Loucy (cell line): ENCODE measurements around the gene NDRG2.
"Not testable (repeated sequence)": the region's sequence is repeated elsewhere in the genome, so short reads cannot be mapped to it uniquely, and the experiment has no call there.

Experiments used
- H2AFZ ChIP-seq: fragments of 200-600 bp; sonication (generic); 2 replicates; pipeline ENCODE4 v1.6.0; 2016; ENCODE audit warnings: antibody characterized with exemption, mild to moderate bottlenecking, low read length, moderate library complexity
- H3F3A ChIP-seq: fragments of 200-600 bp; 2 replicates; pipeline ENCODE4 v1.6.0; 2016; ENCODE audit warnings: antibody characterized with exemption, low read depth, mild to moderate bottlenecking
- H3K27me3 ChIP-seq: fragments of 200-600 bp; sonication (generic); 2 replicates; pipeline ENCODE4 v1.6.1; 2014; ENCODE audit warnings: low read length, mild to moderate bottlenecking; ENCODE audit not compliant: insufficient read depth, poor library complexity, severe bottlenecking
- H3K36me3 ChIP-seq: fragments of 200-600 bp; sonication (generic); 2 replicates; pipeline ENCODE4 v1.6.1; 2016; ENCODE audit warnings: low read length; ENCODE audit not compliant: insufficient read depth
- H3K4me1 ChIP-seq: fragments of 200-600 bp; sonication (generic); 2 replicates; pipeline ENCODE4 v1.5.1; 2014; ENCODE audit warnings: low read length, mild to moderate bottlenecking; ENCODE audit not compliant: insufficient read depth, poor library complexity, severe bottlenecking
- H3K4me2 ChIP-seq: fragments of 200-600 bp; sonication (generic); 2 replicates; pipeline ENCODE4 v1.6.0; 2014; ENCODE audit warnings: antibody characterized with exemption, low read length, low read depth, mild to moderate bottlenecking; ENCODE audit not compliant: poor library complexity, severe bottlenecking
- H3K4me3 ChIP-seq: fragments of 200-600 bp; sonication (generic); 2 replicates; pipeline ENCODE4 v1.5.1; 2014; ENCODE audit warnings: low read length, mild to moderate bottlenecking, mixed read lengths; ENCODE audit not compliant: poor library complexity, severe bottlenecking
- H3K79me2 ChIP-seq: fragments of 200-600 bp; sonication (generic); 2 replicates; pipeline ENCODE4 v1.6.1; 2014; ENCODE audit warnings: low read length; ENCODE audit not compliant: insufficient read depth
- H3K9ac ChIP-seq: fragments of 200-600 bp; sonication (generic); 2 replicates; pipeline ENCODE4 v1.6.0; 2014; ENCODE audit warnings: mild to moderate bottlenecking, low read depth, low read length, moderate library complexity; ENCODE audit not compliant: poor library complexity, severe bottlenecking
- H3K9me2 ChIP-seq: fragments of 200-600 bp; sonication (generic); replicated peaks from 2 replicates; pipeline ENCODE4 v1.6.1; 2016; ENCODE audit warnings: low read depth, low read length, mixed read lengths
- H3K9me3 ChIP-seq: fragments of 200-600 bp; sonication (generic); 2 replicates; pipeline ENCODE4 v1.6.1; 2014; ENCODE audit warnings: mild to moderate bottlenecking, antibody characterized with exemption, low read length, low read depth; ENCODE audit not compliant: insufficient read depth
- H4K20me1 ChIP-seq: fragments of 200-600 bp; sonication (generic); 2 replicates; pipeline ENCODE4 v1.6.0; 2014; ENCODE audit warnings: antibody characterized with exemption, low read length, mild to moderate bottlenecking; ENCODE audit not compliant: insufficient read depth, poor library complexity, severe bottlenecking
- CTCF ChIP-seq: fragments of 200-600 bp; sonication (generic); conservative IDR thresholded peaks from 2 replicates; pipeline ENCODE4 v1.5.1; 2014; ENCODE audit warnings: mild to moderate bottlenecking, antibody characterized with exemption, low read length
- EZH2phosphoT487 ChIP-seq: fragments of 200-600 bp; IDR thresholded peaks from 2 replicates; pipeline ENCODE4 v1.6.1; 2018; ENCODE audit warnings: antibody characterized with exemption, mild to moderate bottlenecking, moderate library complexity, borderline replicate concordance

NDRG2 gene

GRCh38 chr14:21042918-21043317 lies 18.1 kb upstream of the NDRG2 start:
- Histone ChIP-seq H3K9ac (peak overlapping the region; percentile 40), H3K4me3 (no peak overlapping the region), H3K9me3 (no peaks in the 10 kb centered on the region), H3K27me3 (no peaks in the 10 kb centered on the region), H3K79me2 (no peaks in the 10 kb centered on the region), H4K20me1 (no peaks in the 10 kb centered on the region), H3K4me1 (peaks cover 34% of the 10 kb centered on the region), H3F3A (no peaks in the 10 kb centered on the region), H3K36me3 (no peaks in the 10 kb centered on the region), H3K4me2 (peak overlapping the region; percentile 66), H2AFZ (no peak overlapping the region), H3K9me2 (no peaks in the 10 kb centered on the region)
- TF ChIP-seq EZH2phosphoT487, result no peak
- no peak for TF ChIP-seq CTCF

GRCh38 chr14:21041676-21042433 lies 17.0 kb upstream of the NDRG2 start, which contains the start of gene RNASE7:
RNASE7 (plus strand) TSS chr14:21042362; CDS start chr14:21042993, 631 bp downstream.
- H4K20me1 ChIP-seq, result no peaks in the 10 kb centered on the region
- no peak within 1 kb of the TSS for H2AFZ ChIP-seq
- no peaks in the 10 kb centered on the region for H3F3A ChIP-seq
- peaks cover 34% of the 10 kb centered on the region for H3K4me1 ChIP-seq
- no peaks in the 10 kb centered on the region for H3K79me2 ChIP-seq
- H3K9me2 ChIP-seq, result no peaks in the 10 kb centered on the region
- peak within 1 kb of the TSS; percentile 66 for H3K4me2 ChIP-seq
- H3K9me3 ChIP-seq, result no peaks in the 10 kb centered on the region
- no peaks in the 10 kb centered on the region for H3K27me3 ChIP-seq
- H3K4me3 ChIP-seq, result no peak within 1 kb of the TSS
- TF ChIP-seq CTCF (no peak), EZH2phosphoT487 (no peak)
- no peaks in the 10 kb centered on the region for H3K36me3 ChIP-seq
- peak within 1 kb of the TSS; percentile 49 for H3K9ac ChIP-seq

- H3K9me3 ChIP-seq, H2AFZ ChIP-seq, H3K9ac ChIP-seq, H3K4me2 ChIP-seq, H3K27me3 ChIP-seq, H3K79me2 ChIP-seq, H4K20me1 ChIP-seq, H3K4me3 ChIP-seq, H3K36me3 ChIP-seq, H3F3A ChIP-seq, H3K9me2 ChIP-seq: not testable (repeated sequence)
- H3K4me1 ChIP-seq, result peaks cover 34% of the 10 kb centered on the region
Observed at GRCh38 chr14:21040941-21041340, 16.1 kb upstream of the NDRG2 start.
